Myocyte (in vitro differentiated cells): ENCODE data around the gene CHAF1A. TPM values are rescaled to one million over a fixed set of nuclear protein-coding genes. Genes with fewer than 3 reads are reported as not detected.

Source experiments
- DNase-seq: peaks from one replicate; pipeline ENCODE4 v3.0.0-alpha.2; 2012; ENCODE audit warnings: low read depth
- polyA plus RNA-seq: library from polyadenylated mRNA; unstranded; fragments of >200 nt; gene quantifications from one replicate; pipeline ENCODE4 v1.2.1, GENCODE V29; 2012; ENCODE audit warnings: missing spikeins
- total RNA-seq: library from RNA; depleted of rRNA; stranded (reverse); fragments of >200 nt; gene quantifications from 2 replicates; pipeline ENCODE4 v1.2.3, GENCODE V29; 2014

CHAF1A gene, protein sequence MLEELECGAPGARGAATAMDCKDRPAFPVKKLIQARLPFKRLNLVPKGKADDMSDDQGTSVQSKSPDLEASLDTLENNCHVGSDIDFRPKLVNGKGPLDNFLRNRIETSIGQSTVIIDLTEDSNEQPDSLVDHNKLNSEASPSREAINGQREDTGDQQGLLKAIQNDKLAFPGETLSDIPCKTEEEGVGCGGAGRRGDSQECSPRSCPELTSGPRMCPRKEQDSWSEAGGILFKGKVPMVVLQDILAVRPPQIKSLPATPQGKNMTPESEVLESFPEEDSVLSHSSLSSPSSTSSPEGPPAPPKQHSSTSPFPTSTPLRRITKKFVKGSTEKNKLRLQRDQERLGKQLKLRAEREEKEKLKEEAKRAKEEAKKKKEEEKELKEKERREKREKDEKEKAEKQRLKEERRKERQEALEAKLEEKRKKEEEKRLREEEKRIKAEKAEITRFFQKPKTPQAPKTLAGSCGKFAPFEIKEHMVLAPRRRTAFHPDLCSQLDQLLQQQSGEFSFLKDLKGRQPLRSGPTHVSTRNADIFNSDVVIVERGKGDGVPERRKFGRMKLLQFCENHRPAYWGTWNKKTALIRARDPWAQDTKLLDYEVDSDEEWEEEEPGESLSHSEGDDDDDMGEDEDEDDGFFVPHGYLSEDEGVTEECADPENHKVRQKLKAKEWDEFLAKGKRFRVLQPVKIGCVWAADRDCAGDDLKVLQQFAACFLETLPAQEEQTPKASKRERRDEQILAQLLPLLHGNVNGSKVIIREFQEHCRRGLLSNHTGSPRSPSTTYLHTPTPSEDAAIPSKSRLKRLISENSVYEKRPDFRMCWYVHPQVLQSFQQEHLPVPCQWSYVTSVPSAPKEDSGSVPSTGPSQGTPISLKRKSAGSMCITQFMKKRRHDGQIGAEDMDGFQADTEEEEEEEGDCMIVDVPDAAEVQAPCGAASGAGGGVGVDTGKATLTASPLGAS
- total RNA-seq, result 3.1 TPM in 2 replicates
- 3.3 TPM for polyA plus RNA-seq

DNA sequence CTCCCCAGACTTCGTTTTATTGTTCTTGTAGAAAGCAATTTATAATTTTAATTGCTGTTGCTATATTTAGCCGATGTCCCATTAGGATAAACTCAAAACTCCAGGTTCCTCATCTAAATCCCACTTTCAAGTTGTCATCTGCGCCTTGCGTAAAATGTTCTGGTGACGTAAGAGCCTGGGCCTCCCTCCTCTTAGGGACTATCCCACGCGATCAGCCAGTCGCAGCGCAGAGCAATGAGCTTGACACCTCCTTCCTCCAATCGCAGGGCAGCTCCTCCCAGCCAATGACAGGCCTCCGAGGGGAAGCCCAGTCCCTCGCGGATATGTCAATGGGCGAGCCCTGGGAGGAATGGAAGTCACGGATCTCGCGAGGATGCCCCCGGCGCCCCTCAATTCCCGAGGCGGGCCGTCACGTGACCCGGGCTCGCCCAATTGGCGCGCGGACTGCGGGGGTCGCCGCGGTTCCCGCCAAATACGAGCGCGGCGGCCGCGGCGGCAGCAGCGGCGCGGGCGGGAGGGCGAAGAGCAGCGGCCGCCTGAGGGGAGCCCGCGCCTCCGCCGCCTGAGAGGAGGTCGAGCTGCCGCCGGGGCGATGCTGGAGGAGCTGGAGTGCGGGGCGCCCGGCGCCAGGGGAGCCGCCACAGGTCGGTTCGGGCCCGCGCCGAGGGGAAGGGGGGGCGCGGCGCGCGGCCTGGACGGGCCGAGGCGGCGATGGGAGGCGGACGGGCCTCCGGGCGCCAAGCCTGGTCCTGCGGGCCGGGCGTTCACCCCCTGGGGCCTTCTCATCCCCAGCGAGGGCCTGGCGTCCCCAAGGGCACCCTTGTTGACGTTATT lies at the start of gene CHAF1A:
CHAF1A (plus strand) TSS at position 470 of the 834 bp plus-strand sequence; CDS start at position 593, 123 bp downstream.
- DNase-seq, result peak; percentile 100

DNA sequence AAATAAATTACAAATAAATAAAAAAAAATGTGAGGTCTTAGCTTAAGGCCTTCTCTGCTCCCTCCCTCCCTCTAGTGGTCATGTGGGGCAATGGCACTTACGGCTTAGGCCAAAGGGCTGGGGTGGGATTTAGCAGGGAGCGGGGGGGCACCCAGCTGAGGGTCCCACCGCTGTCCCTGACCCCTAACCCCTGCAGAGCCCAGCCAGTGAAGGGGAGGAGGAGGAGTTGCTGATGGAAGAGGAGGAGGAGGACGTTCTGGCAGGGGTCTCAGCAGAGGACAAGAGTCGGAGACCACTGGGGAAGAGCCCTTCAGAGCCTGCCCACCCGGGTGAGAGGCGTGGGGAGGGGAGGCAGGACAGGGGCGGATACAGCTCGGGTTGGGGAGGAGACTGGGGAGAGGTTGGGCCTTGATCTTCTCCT lies 49.7 kb upstream of the CHAF1A start:
- DNase-seq, result peak; percentile 72

DNA sequence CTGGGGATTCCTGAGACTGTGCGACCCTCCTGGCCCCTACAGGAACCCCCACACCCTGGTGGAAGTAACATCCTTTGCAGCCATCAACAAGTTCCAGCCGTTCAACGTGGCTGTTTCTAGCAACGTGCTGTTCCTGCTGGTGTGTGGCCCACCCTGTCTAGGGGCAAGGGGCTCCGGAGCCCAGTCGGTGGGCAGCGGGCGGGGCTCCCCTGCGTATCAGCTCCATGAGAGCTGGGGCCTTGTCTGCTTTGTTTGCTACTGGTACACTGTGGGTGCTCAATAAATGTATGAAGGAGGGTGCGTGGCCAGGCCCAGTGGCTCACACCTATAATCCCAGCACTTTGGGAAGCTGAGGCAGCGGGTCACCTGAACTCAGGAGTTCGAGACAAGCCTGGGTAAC lies 48.2 kb upstream of the CHAF1A start:
- peak; percentile 5 for DNase-seq

DNA sequence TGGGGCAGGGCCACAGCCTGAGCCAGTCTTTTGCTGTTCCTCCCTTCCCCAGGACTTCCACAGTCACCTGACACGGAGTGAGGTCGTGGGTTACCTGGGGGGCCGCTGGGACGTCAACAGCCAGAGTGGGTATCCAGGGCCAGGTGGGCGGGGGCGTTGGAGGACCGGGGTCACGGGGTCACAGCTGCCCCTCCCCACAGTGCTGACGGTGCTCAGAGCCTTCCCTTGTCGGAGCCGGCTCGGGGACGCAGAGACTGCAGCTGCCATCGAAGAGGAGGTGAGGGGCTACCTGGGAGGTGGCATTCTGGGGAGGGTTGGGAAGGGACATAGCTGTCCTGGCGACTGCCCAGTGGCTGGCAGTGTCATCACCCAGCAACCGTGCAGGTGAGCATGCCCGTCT lies 47.5 kb upstream of the CHAF1A start:
- DNase-seq, result peak; percentile 13

DNA sequence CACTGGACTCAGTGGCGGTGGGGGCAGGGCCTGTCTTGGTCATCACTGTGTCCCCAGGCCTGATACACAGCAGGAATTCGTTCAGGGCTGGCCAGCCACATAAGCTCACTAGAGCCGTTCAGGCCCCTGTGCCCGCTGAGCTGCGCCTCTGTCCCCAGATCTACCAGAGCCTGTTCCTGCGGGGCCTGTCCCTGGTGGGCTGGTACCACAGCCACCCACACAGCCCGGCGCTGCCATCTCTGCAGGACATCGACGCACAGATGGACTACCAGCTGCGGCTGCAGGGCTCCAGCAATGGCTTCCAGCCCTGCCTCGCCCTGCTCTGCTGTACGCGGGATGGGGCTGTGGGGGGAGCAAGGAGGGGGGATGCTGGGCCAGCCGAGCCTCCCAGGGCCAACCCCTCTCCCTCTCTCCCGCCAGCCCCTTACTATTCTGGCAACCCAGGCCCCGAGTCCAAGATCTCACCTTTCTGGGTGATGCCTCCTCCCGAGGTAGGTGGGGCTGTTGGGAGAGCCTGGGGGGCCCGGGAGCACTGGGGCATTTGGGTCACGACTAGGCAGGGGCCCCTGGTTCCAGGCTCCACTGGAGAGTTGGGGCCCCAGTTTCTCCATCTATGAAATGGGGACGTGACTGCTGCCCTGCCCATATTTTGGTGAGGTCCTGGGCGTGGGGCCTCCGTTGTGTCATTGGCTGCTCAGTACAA lies 45.2 kb upstream of the CHAF1A start:
- peak; percentile 18 for DNase-seq

DNA sequence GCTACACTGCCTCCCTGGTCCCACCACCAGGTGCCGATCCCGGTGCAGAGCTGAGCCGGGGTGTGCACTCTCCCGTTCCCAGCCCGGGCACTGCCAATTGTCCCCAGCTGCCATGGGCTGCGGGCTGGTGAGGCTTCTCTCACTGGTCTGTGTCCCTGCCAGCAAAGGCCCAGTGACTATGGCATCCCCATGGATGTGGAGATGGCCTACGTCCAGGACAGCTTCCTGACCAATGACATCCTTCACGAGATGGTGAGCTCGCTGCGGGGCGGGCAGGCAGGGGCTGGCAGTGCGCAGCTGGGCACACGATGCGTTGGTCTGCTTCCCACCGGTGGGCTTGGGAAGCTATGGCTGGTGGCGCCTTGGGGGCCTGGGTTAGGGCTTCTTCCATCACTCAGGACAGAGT lies 44.5 kb upstream of the CHAF1A start:
- DNase-seq, result peak; percentile 38

DNA sequence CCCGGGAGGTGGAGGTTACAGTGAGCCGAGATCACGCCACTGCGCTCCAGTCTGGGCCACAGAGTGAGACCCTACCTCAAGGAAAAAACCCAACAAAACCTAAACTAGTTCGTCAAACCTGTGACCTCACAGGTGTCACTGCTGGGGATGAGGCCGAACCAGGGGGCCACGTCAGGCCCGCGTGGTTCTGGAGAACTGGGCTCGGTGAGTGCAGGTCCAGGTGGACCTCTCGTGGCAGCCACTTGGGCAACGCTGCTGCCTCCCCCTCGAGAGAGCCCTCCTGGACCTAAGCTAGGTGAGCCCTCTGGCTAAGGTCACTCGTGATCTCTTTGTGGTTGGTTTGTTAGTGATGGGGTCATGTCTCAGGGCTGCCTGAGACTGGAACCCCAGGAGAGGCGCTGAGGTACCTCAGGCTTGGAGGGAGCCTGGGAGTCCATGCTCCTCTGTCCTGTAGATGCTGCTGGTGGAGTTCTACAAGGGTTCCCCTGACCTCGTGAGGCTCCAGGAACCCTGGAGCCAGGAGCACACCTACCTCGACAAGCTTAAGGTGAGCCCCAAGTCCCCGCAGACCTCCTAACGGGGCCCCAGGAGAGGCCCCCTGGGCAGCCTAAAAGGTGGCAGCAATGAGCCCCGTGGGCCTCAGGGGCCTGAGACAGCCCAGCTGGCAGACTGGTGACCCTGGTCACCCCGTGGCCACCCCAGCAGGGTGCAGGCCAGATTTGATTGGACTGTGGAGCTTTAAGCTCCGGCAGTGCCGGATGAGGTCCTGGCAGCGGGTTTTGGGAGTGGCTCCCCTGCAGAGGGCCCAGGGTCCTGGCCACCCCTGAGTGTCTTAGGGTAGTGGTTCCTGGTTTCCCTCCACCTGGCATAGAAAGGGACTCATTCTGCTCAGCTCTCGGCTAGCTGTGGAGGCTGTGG lies 43.5 kb upstream of the CHAF1A start:
- DNase-seq, result peak; percentile 1

DNA sequence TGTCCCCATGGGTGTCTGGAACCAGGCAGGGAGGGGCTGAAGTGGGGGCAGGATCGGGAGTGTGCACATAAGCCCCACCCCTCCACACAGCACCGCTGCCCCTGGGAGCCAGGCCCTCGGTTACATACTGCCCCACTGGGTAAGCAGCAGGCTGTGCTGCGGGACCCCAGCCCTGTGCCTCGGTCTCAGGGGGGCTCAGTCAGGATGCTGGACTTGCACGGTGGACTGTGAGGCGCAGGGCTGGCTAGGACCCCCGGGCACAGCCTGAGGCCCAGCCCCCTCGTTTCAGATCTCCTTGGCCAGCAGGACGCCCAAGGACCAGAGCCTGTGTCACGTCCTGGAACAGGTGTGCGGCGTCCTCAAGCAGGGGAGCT lies 42.8 kb upstream of the CHAF1A start:
- DNase-seq, result no peak

DNA sequence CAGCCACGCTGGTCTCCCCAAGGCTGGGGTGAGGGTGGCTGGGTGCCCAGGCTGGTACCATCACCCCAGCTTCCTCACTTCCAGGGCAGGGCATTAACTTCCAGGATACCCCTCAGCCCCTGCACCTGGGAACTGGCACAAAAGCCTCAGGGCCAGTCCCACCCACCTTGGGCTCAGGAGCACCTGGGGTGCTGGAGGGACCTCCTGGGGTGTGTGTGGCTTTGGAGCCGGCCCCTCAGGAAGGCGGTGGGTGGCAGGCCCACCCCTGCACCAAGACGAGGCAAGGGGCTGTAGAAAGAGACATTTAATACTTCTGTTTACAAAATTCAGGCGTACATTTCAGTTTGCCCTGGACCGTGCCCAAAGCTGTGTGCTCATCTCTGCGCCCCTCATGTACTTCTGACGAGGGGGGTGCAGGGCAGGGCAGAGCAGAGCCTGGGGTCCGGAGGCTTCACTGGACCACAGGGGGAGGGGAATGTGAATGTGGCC lies 42.3 kb upstream of the CHAF1A start:
- DNase-seq, result no peak

DNA sequence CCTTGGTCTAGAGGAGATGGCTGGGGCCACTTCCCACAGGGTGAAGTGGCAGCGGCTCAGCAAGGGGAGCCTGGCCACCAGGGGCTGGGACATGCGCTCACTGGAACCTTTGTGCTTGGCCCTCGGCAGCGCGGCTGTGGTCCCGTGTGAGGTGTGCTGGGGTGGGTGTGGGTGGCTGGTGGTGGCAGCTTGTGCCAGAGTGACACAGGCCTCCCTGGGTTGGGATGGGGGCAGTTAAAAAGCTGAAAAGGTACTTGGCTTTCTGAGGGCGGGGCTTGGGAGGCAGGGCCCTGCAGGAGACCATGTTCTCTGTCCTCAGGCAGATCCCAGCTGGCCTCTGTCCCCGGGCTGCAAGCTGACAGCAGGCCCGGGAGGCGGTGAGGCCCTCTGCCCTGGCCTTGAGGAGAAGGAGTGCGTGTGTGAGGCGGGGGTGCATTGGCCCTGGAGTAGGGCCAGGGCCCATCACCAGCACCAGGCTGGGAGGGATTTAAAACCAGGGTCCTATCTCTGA lies 41.7 kb upstream of the CHAF1A start:
- DNase-seq, result no peak

DNA sequence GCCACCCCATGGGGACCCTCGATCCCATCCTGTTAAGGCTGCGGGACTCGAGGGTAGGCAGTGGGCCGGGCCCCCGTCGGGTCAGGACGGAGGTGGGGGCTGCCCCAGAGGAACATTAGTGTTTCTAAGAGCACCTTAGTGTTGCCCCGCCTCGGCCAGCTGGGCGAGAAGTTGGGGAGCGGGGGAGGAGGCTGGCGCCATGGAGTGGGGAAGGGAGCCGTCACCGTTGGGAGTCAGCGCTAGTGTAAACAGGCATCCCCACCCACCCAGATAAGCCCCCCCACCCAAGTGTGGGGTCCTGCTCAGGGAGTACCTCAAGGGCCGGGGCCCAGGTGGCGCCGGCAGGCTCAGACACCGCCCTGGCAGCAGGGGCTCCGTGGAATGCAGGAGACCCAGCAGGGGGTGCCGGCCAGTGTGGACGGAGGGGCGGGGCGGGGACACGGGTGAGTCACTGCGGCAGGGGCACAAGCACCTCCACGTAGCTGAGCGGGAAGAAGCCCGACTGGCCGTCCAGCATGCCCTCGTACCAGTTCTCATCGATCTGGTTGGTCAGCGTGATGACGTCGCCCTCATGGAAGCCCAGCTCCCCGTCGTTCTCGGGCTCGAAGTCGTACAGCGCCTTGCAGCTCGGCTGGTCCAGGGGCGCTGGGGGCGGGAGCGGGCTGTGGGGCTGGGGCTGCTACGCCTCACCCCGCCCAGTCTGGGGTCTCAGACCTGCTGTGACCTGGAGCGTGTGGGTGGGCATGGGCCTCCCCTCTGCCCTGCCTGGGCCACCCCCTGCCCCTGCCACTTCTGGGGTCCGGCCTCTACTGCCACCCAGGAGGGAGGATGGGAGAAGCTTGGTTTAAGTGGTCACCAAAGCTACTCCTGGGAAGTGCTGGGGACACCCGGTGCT lies 41.0 kb upstream of the CHAF1A start:
- no peak for DNase-seq

DNA sequence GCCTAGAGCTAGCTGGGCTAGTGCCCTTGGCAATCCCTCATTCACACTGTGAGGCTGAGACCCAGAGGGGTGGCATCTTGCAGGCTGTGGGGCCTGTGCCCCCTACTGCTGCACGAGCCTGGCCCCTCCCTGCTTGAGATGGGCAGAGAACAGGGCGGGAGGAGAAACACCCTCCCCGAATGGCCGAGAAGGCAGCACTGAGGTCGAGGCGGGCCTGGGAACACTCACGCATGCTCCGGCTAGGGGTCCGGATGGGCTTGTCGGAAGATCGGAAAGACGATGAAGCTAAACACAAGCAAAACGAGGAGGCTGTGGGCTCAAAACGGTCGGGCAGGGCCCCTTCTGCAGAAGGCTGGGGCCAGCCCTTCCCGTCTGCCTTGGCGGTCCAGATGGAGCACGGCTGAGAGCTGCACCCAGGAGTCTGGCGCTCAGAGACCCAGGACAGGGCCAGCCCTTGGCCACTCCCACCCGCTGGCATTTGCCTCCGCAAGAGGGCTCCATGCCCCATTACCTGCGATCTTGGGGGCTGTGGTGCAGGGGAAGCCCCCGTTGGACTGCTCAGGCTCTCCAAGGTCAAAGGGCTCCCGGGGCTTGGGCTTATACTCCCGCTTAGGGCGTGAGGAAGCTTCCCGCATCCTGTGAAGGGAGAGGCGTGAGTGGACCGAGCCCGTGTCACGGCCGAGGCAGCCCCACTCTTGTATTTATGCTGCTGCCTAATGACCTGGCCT lies 40.2 kb upstream of the CHAF1A start:
- DNase-seq, result no peak

DNA sequence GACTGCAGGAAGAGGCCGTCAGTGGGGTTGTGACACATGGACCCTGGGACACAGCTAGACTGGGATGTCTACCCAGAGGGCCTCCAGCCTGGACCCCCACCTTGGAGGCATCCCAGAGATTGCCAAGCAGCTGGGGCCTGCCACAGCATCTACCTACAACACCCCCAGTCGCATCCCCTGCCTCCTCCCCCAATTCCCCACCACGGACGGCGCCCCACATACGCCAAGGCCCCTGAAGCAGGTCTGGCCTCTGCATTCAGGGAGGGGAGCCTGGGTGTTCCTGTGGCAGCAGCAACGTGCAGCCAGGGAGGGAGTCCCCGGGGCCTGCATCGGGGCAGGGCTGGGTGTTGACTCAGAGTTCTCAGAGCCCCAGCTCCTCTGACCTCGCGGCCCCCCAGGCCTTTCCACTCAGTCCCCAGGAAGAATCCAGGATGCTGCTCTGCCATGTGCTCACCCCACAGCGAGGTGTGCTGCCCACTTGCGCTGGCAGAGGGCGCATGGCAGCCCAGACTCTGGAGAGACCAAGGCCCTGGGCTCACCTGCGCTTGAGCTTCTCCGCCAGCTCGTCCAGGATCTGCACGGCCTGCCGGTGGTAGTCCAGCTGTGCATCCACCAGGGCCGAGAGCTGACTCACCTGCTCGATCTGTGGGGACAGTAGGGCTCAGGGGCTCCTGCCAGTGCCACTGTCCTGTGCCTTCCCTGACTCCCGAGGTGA lies 39.5 kb upstream of the CHAF1A start:
- DNase-seq, result no peak

DNA sequence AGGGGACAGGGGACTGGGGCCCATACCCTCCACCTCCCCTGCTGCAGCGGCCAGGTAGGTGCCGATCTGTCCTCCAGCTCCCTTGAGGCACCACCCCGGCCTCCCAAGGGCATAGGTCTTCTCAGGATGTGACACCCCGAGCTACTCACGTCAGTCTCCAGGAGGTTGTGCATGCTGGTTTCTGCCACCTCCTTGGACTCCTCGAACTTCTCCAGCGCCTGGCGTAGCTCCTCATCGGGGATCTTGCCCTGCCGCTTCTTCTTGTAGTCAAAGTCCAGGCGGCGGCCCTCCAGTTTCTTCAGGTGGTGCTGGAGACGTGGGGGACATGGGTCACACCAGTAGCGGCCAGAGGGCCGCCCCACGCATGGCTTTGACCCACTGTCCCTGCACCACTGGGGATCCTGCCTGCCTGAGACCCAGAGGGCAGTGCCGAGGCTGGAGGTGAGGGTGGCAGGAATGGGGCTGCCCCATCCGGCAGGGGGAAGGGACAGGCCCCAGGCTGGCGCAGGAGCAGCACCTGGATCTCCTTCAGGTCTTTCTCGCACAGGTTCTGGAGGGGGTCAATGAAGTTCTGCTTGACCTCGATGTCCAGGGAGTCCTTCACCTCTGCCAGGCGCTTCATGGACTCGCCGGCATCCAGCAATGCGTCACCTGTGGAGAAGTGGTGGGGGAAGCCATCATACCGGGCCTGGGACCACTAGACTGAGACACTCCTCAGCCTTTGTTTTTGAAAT lies 38.7 kb upstream of the CHAF1A start:
- no peak for DNase-seq

DNA sequence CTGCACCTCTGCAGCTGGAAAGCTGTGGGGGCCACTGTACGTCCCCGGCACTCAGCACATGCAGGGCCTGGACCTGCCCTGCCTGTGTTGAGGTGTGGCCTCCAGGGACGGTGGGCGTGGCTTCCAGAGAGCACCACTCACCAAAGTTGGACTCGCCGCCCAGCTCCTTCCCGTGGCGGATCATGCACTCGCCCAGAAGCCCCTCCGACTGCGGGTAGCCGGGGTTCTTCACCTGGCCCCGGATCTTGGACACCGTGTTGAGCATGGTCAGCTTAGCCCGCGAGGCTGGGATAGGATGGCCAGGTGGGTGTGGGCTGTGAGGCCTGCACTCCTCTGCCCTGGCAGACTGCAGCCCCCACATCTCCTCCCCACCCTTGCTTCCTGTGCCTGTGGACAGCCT lies 37.1 kb upstream of the CHAF1A start:
- DNase-seq, result no peak
